ENCODE measurements around the gene DTNB.
"Not testable (repeated sequence)": the region's sequence is repeated elsewhere in the genome, so short reads cannot be mapped to it uniquely, and the experiment has no call there.

Gene DTNB

GRCh38 chr2:25534455-25534854 lies 138.9 kb downstream of the DTNB start:
- no peak overlapping the region for H3K27ac ChIP-seq
- TF ChIP-seq CTCF (conservative IDR thresholded peaks at IDR 0.05), result no peak

- not testable (repeated sequence) for H3K27ac ChIP-seq
These were observed 139.6 kb downstream of the DTNB start for GRCh38 chr2:25533771-25534170.

DNA sequence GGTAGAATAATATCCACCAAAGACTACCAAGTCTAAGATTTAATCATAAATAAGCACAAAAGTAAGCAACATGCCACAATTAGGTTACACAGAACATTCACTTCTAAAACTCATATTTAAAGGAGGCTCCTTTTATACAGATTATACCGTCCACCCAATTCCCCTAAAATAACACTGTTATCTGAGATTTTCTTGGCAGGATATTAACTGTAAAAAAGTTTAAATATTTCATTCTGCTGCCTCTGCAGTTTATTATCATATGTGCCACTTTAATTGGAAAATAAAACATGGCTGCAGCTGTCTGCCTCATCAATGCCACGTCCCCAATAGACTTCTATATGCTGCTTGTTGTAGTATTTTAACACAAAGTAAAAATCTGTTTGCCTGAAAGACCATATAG lies 140.9 kb downstream of the DTNB start:
- TF ChIP-seq CTCF (conservative IDR thresholded peaks at IDR 0.05), result no peak
- TF ChIP-seq ZFX (IDR thresholded peaks at IDR 0.05), result no peak
- H3K27ac ChIP-seq, result no peak overlapping the region

DNA sequence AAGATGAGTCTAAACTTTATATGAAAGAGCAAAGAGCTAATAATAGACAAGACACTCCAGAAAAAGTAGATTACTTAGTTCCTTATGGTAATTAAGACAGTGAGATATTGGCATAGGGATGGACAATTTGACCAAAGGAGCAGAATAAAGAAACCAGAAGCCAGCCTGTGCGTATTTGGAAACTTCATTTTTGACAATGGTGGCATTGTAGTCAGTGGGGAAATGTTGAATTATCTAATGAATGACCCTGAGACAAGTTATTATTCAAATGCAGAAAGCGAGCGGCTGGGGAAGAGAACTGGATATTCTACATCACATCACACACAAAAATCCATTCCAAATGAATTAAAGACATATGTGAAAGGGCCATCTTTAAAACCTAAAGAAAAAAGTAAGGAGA lies 144.3 kb downstream of the DTNB start:
- TF ChIP-seq CTCF (conservative IDR thresholded peaks at IDR 0.05), result no peak
- TF ChIP-seq ZFX (IDR thresholded peaks at IDR 0.05), result no peak
- H3K27ac ChIP-seq, result no peak overlapping the region

- H3K27ac ChIP-seq, result no peak overlapping the region
- no peak for TF ChIP-seq CTCF (conservative IDR thresholded peaks at IDR 0.05)
- no peak for TF ChIP-seq ZFX (IDR thresholded peaks at IDR 0.05)
These were observed 145.2 kb downstream of the DTNB start for GRCh38 chr2:25528173-25528572.

GRCh38 chr2:25524507-25524906 lies 148.9 kb downstream of the DTNB start:
- TF ChIP-seq CTCF (conservative IDR thresholded peaks at IDR 0.05) (no peak), ZFX (IDR thresholded peaks at IDR 0.05) (no peak)
- no peak overlapping the region for H3K27ac ChIP-seq

GRCh38 chr2:25523060-25523459 lies 150.3 kb downstream of the DTNB start:
- no peak for TF ChIP-seq ZFX (IDR thresholded peaks at IDR 0.05)
- TF ChIP-seq CTCF (conservative IDR thresholded peaks at IDR 0.05), result no peak
- no peak overlapping the region for H3K27ac ChIP-seq

- TF ChIP-seq CTCF (conservative IDR thresholded peaks at IDR 0.05) (peak; percentile 86), ZFX (IDR thresholded peaks at IDR 0.05) (no peak)
- H3K27ac ChIP-seq, result no peak overlapping the region
These were observed 151.6 kb downstream of the DTNB start for GRCh38 chr2:25521665-25522387.

Measured in C4-2B (cell line).